K562 (cell line): ENCODE data around the gene GALNT7. TPM values are rescaled to one million over a fixed set of nuclear protein-coding genes. Genes with fewer than 3 reads are reported as not detected.
A peak's percentile ranks its signal among the peaks of the same experiment; 100 is the strongest.

Experiments
- BCL6 ChIP-seq: fragments of 250-450 bp; sonication (Bioruptor Pico); IDR thresholded peaks from 2 replicates; pipeline ENCODE4 v1.4.0; 2020
- BHLHE40 ChIP-seq: IDR thresholded peaks from 2 replicates; pipeline ENCODE4 v1.6.1; 2011; ENCODE audit warnings: low read length, improper control_type of control experiment
- CCNT2 ChIP-seq: IDR thresholded peaks from 2 replicates; pipeline ENCODE4 v1.6.1; 2011; ENCODE audit warnings: borderline replicate concordance, low read depth, mild to moderate bottlenecking, moderate library complexity, mixed read lengths, low read length; ENCODE audit not compliant: insufficient read length; ENCODE audit errors: extremely low read depth
- CEBPG ChIP-seq, 3 experiments: fragments of 200-800 bp in 1 of 3; sonication (Bioruptor generic) in 1 of 3; sonication (generic) in 1 of 3; formaldehyde crosslinking in 1 of 3; IDR thresholded peaks in 2 of 3; conservative IDR thresholded peaks in 1 of 3; 2 replicates each; pipeline versions ENCODE4 v1.6.1 to v1.8.0; 2016 to 2022; ENCODE audit warnings: missing compliant biosample characterization in 2 of 3, missing genetic modification characterization in 2 of 3, mild to moderate bottlenecking in 1 of 3, missing genetic modification reagents in 1 of 3
- CGGBP1 ChIP-seq: fragments of 250-450 bp; sonication (Bioruptor Pico); IDR thresholded peaks from 2 replicates; pipeline ENCODE4 v1.9.0; 2021; ENCODE audit warnings: mild to moderate bottlenecking
- ERF ChIP-seq: fragments of 450-650 bp; formaldehyde crosslinking; IDR thresholded peaks from 2 replicates; pipeline ENCODE4 v1.4.0; 2020; ENCODE audit warnings: mild to moderate bottlenecking, mixed read lengths
- FOXJ3 ChIP-seq: sonication (generic); formaldehyde crosslinking; IDR thresholded peaks from 2 replicates; pipeline ENCODE4 v1.4.0; 2020; ENCODE audit warnings: mild to moderate bottlenecking, missing genetic modification reagents
- HES1 ChIP-seq: fragments of 450-650 bp; IDR thresholded peaks from 2 replicates; pipeline ENCODE4 v1.6.1; 2016; ENCODE audit warnings: low read depth, mild to moderate bottlenecking, moderate library complexity
- HNRNPLL ChIP-seq: fragments of 200-400 bp; formaldehyde crosslinking; IDR thresholded peaks from 2 replicates; pipeline ENCODE4 v1.6.1; 2017; ENCODE audit warnings: low read length, low read depth, mild to moderate bottlenecking; ENCODE audit not compliant: poor library complexity, severe bottlenecking
- HOXB6 ChIP-seq: fragments of 250-450 bp; sonication (Bioruptor Pico); IDR thresholded peaks from 2 replicates; pipeline ENCODE4 v1.5.1; 2022; ENCODE audit warnings: mild to moderate bottlenecking, borderline replicate concordance
- MBD2 ChIP-seq: sonication (generic); IDR thresholded peaks from 2 replicates; pipeline ENCODE4 v1.6.1; 2016; ENCODE audit warnings: low read depth, borderline replicate concordance
- MXI1 ChIP-seq: IDR thresholded peaks from 2 replicates; pipeline ENCODE4 v1.6.1; 2011; ENCODE audit warnings: low read depth, mild to moderate bottlenecking, improper control_type of control experiment, low read length
- MYNN ChIP-seq, 2 experiments: sonication (generic); formaldehyde crosslinking in 1 of 2; IDR thresholded peaks; 2 replicates each; pipeline versions ENCODE4 v1.5.0 to v1.6.1; 2016 to 2020; ENCODE audit warnings: antibody characterized with exemption in 1 of 2, missing genetic modification reagents in 1 of 2
- NFE2L1 ChIP-seq: fragments of 450-650 bp; IDR thresholded peaks from 2 replicates; pipeline ENCODE4 v1.6.1; 2016; ENCODE audit warnings: missing genetic modification characterization, low read depth, mild to moderate bottlenecking, missing compliant biosample characterization, moderate library complexity, borderline replicate concordance
- NR2C1 ChIP-seq, 2 experiments: fragments of 450-650 bp; IDR thresholded peaks; 2 replicates each; pipeline ENCODE4 v1.6.1; 2017; ENCODE audit warnings: mild to moderate bottlenecking in 2 of 2, antibody characterized with exemption in 1 of 2, inconsistent platforms in 1 of 2, missing compliant biosample characterization in 1 of 2, missing genetic modification characterization in 1 of 2
- NRF1 ChIP-seq, 2 experiments: fragments of 450-650 bp; IDR thresholded peaks in 1 of 2; conservative IDR thresholded peaks in 1 of 2; 2 replicates each; pipeline ENCODE4 v1.6.1; 2014; ENCODE audit warnings: mild to moderate bottlenecking in 2 of 2
- RBFOX2 ChIP-seq: fragments of 200-400 bp; formaldehyde crosslinking; IDR thresholded peaks from 2 replicates; pipeline ENCODE4 v1.6.1; 2017; ENCODE audit warnings: low read depth, mild to moderate bottlenecking, low read length, moderate library complexity
- RCOR1 ChIP-seq, 2 experiments: IDR thresholded peaks; 2 replicates each; pipeline ENCODE4 v1.6.1; 2012; ENCODE audit warnings: low read depth in 2 of 2, low read length in 2 of 2, borderline replicate concordance in 1 of 2, improper control_type of control experiment in 1 of 2
- RNF219 ChIP-seq: fragments of 250-450 bp; sonication (Bioruptor Pico); IDR thresholded peaks from 2 replicates; pipeline ENCODE4 v1.5.0; 2022; ENCODE audit warnings: mild to moderate bottlenecking
- SMAD2 ChIP-seq: fragments of 150-350 bp; IDR thresholded peaks from 2 replicates; pipeline ENCODE4 v1.6.1; 2014; ENCODE audit warnings: low read depth, mild to moderate bottlenecking, low read length
- SRSF3 ChIP-seq: fragments of 200-400 bp; formaldehyde crosslinking; IDR thresholded peaks from 2 replicates; pipeline ENCODE4 v1.6.1; 2016; ENCODE audit warnings: mild to moderate bottlenecking, low read length, moderate library complexity; ENCODE audit not compliant: insufficient read depth
- XRCC3 ChIP-seq: fragments of 450-650 bp; IDR thresholded peaks from 2 replicates; pipeline ENCODE4 v1.6.1; 2017; ENCODE audit warnings: mild to moderate bottlenecking, moderate library complexity
- YY1 ChIP-seq, 3 experiments: IDR thresholded peaks; 2 replicates each; pipeline ENCODE4 v1.6.1; 2011; ENCODE audit warnings: low read length in 2 of 3, mild to moderate bottlenecking in 2 of 3, moderate library complexity in 2 of 3, borderline replicate concordance in 1 of 3, control low read depth in 1 of 3, low read depth in 1 of 3; ENCODE audit not compliant: insufficient read depth in 3 of 3, insufficient replicate concordance in 2 of 3, control insufficient read depth in 1 of 3, insufficient read length in 1 of 3; ENCODE audit errors: extremely low read depth in 1 of 3
- ZNF263 ChIP-seq: sonication (generic); formaldehyde crosslinking; IDR thresholded peaks from 2 replicates; pipeline ENCODE4 v1.8.0; 2022; ENCODE audit warnings: mild to moderate bottlenecking, missing genetic modification reagents, borderline replicate concordance
- ZNF707 ChIP-seq: fragments of 250-450 bp; sonication (Bioruptor Pico); conservative IDR thresholded peaks from 2 replicates; pipeline ENCODE4 v1.8.0; 2022; ENCODE audit warnings: inconsistent platforms, mild to moderate bottlenecking, moderate library complexity
- ZNF766 ChIP-seq: fragments of 200-800 bp; sonication (Bioruptor generic); conservative IDR thresholded peaks from 2 replicates; pipeline ENCODE4 v1.6.1; 2016; ENCODE audit warnings: missing genetic modification characterization, missing compliant biosample characterization
- polyA plus RNA-seq, 8 experiments: library from polyadenylated mRNA; depleted of rRNA in 4 of 8; stranded (reverse) in 5 of 8; unstranded in 3 of 8; fragments of >200 nt; fragmentation: Nextera tagmentation in 2 of 8; fragmentation: Illumina TruSeq in 1 of 8; extraction: Ambion mirVana in 2 of 8; extraction: Trizol in 1 of 8; gene quantifications; 2 replicates each; pipeline versions ENCODE4 v1.2.1 to v1.2.3, GENCODE V29; 2011 to 2014; ENCODE audit warnings: inconsistent platforms in 1 of 8, missing spikeins in 1 of 8
- total RNA-seq, 7 experiments: library from RNA; depleted of rRNA in 6 of 7; stranded (reverse); fragments of >200 nt in 6 of 7; fragmentation: Illumina TruSeq in 2 of 7; extraction: Trizol in 2 of 7; gene quantifications; 2 replicates each; pipeline versions ENCODE4 v1.2.1 to v1.2.3, GENCODE V29; 2011 to 2021; ENCODE audit warnings: low replicate concordance in 1 of 7

GALNT7 gene
- total and polyA plus RNA-seq, 9 of the 15 experiments (the other 6 are each of a cell fraction or from before 2014, with no cell fraction given), result 16.7 to 38.7 (median 31.1) TPM

- TF ChIP-seq RNF219 (CRISPR knock-in tag) (no peak), HOXB6 (CRISPR knock-in tag) (no peak), SRSF3 (no peak), ZNF766 (CRISPR knock-in tag) (no peak), HNRNPLL (no peak), MYNN (IDR thresholded peaks at IDR 0.05) (no peak), MYNN (CRISPR knock-in tag; IDR thresholded peaks at IDR 0.05) (no peak), ZNF263 (CRISPR knock-in tag) (no peak), NR2C1 (IDR thresholded peaks at IDR 0.05) (no peak), NR2C1 (tag; IDR thresholded peaks at IDR 0.05) (no peak), MBD2 (no peak), BHLHE40 (no peak), ZNF707 (CRISPR knock-in tag) (no peak), YY1 (IDR thresholded peaks at IDR 0.05; ENCODE audit: borderline replicate concordance in 1 of 3, control insufficient read depth in 1 of 3, extremely low read depth in 1 of 3, insufficient read depth in 3 of 3, insufficient read length in 1 of 3, insufficient replicate concordance in 2 of 3, low read depth in 1 of 3, low read length in 2 of 3) (no peak), CEBPG (CRISPR knock-in tag; IDR thresholded peaks at IDR 0.05) (peak; percentile 84), CEBPG (tag; conservative IDR thresholded peaks at IDR 0.05 in 1 of 2, IDR thresholded peaks at IDR 0.05 in 1 of 2) (peak; percentile 91 to 93), SMAD2 (no peak), NFE2L1 (no peak), MXI1 (no peak), RBFOX2 (no peak), RCOR1 (IDR thresholded peaks at IDR 0.05; ENCODE audit: borderline replicate concordance in 1 of 2, low read depth in 2 of 2, low read length in 2 of 2) (peak in 1 of 2 experiments; percentile 80; a peak in 2 of 4 replicates), CCNT2 (no peak), FOXJ3 (no peak), NRF1 (conservative IDR thresholded peaks at IDR 0.05 in 1 of 2, IDR thresholded peaks at IDR 0.05 in 1 of 2) (no peak), CGGBP1 (CRISPR knock-in tag) (no peak), HES1 (no peak), BCL6 (CRISPR knock-in tag) (no peak), ERF (CRISPR knock-in tag) (no peak), XRCC3 (no peak)
Observed at GRCh38 chr4:173174594-173175012, 6.0 kb downstream of the GALNT7 start (continued).
